ENCODE measurements around the gene GALNT6.
"Not testable (repeated sequence)": the region's sequence is repeated elsewhere in the genome, so short reads cannot be mapped to it uniquely, and the experiment has no call there.

The GALNT6 gene

DNA sequence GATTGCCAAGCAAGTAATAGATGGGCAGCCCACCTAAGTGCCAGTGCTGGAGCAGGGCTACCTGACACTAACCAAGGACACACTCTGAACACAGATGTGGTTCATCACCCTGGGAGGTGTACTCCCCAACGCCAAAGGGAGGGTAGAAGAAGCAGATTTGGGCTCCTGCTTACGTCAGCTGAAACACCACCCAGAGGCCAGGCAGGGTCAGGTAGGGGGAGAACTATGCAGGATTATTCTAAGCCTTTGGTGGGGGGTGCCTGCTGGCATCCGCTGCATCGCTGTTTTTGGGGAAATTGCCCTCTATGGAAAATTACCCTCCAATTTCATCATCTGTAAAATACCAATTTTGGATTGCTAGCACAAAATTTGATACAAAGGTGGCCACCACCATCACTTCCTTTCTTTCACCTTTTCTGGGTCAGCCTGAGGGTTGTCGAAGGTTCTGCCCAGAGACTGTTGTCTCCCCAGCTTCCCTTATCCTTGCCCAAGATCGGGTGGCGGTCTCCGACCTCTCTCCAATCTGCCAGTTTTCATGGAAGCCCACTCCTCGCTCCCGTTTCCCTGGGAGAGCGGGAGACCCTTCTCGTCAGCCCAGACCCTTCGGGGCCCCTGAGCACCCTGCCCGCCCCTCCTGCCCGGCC, 67.8 kb downstream of the GALNT6 start:
- DNase-seq (ENCODE audit: low read depth in 2 of 2) = no peak

DNA sequence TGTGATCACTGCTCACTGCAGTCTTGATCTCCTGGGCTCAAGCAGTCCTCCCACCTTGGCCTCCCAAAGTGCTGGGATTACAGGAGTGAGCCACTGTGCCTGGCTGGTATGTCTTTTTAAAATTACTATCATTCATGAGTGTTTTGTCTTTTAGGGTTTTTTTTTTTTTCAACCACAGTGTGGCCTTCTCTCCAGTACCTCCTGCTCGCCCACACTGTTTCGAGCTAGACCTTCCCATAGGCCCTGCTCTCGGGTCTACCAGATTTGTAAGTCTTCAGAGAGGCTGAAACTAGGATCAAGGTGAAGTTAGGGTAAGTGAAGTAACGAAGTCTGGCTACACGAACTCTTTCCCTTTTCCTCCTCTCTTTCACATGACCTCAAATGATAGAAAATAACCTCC, 68.8 kb downstream of the GALNT6 start:
- DNase-seq (ENCODE audit: low read depth in 2 of 2) = peak in 1 of 2 experiments; percentile 49

GRCh38 chr12:51321882-51322281, 69.3 kb downstream of the GALNT6 start:
- no peak for DNase-seq (ENCODE audit: low read depth in 2 of 2)

DNA sequence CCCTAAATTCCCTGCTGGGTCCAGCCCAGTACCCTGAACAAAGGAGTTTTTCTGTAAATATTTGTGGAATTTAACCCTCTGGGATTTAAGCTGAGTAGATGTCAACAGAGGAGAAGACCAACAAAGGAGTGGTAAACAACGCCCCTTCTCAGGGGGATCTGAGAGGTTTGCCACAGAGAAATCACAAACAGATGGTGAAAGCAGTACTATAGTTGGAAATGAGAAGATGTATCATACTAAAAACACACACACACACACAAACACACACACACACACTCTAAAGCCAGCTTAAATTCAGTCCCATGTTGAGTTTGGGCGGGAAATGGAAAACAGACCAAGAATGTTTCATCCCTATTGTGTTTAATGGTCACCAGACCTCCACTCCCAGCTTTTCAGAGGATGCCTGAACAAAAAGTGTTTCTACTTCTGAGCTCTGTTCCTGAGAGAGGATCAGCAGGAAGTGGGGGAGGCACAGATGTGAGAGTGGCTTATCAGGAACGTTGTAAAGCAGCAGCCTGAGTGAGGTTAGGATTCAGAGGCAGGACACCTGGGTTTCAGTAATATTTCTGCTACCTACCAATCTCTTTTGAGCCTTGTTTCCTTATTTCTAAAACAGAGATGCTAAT, 70.4 kb downstream of the GALNT6 start:
- DNase-seq (ENCODE audit: low read depth in 2 of 2) = no peak

DNA sequence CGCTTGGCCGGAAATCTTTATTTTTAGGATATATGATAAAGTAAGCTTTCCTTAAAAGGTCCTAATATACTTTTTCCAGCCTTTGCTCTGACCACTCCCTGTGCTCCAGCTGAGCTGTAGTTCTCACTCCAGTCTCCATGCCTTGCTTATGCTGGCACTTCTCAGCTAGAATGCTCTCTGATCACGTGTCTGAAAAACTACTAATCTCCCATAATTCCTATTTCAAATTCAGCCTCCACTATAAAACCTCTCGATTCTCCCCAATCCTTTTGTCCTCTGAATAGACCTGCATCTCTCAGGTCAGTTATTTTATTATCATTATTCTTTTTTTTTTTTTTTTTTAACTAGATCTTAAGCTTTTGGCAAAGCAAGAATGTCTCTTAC, 70.9 kb downstream of the GALNT6 start:
- no peak for DNase-seq (ENCODE audit: low read depth in 2 of 2)

DNA sequence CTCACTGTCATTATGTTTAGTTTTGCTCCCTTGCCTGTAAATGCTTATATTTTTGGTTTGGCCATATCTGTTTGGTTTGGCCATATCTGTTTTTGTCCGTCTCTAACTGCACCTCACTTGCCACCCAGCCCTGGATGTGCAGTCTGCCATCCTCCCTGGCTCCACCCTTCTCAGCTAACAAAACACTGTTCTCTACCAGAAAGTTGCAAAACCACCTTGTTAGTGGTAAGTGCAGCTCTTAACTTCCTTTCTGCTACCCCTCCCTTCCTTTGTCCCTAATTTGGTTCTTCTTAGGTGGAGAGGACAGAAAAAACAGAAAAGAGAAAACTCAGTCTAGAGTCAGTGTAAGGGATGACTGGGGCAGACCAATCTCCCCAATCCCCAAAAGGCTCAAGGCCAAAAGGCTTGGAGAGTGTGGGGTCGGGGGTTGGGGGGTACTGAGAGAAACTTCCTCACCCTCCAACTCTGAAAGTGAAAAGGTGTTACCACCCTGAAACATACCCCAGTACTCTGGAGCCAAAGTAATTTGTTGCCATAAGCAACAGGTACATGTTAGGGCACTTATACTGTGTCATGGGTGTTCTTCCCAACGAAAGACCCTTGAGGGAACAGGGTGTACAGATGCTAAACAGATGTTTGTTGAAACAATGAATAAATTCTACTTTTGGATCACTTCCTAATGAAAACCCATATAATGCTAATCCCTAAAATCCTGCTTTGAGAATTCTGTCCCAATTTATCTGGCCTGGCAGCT, 72.2 kb downstream of the GALNT6 start:
- DNase-seq (ENCODE audit: low read depth in 2 of 2) = no peak

GRCh38 chr12:51318057-51318806, 73.0 kb downstream of the GALNT6 start:
- DNase-seq (ENCODE audit: low read depth in 2 of 2) = not testable (repeated sequence)

- DNase-seq (ENCODE audit: low read depth in 2 of 2) = no peak
These were observed 79.8 kb downstream of the GALNT6 start for GRCh38 chr12:51311389-51311788.

- DNase-seq (ENCODE audit: low read depth in 2 of 2) = no peak
These were observed 83.3 kb downstream of the GALNT6 start for GRCh38 chr12:51307655-51308593.

GRCh38 chr12:51306507-51306906, 84.7 kb downstream of the GALNT6 start:
- no peak for DNase-seq (ENCODE audit: low read depth in 2 of 2)
